Upper lobe of left lung (tissue), 6 donors: ENCODE measurements around the gene MTRR. TPM values are rescaled to one million over a fixed set of nuclear protein-coding genes. Genes with fewer than 3 reads are reported as not detected.

Experiments
- ATAC-seq, 2 donors: fragments of 200-7000 bp; cut with Tn5 transposase; one replicate each; pipeline ENCODE4 v1.9.1; 2022; ENCODE audit warnings: mild to moderate bottlenecking in 2 of 2, moderate library complexity in 2 of 2; ENCODE audit not compliant: low FRiP score in 2 of 2
- DNase-seq, 2 donors: peaks; one replicate each; pipeline ENCODE4 v3.0.0-alpha.2; 2019 to 2020
- H3K27ac ChIP-seq, 4 donors: fragments of 200-600 bp; sonication (generic); one replicate each; pipeline ENCODE4 v1.5.1; 2016 to 2019
- H3K27me3 ChIP-seq, 4 donors: fragments of 200-600 bp; sonication (generic); one replicate each; pipeline ENCODE4 v1.5.1; 2017 to 2019
- H3K36me3 ChIP-seq, 4 donors: fragments of 200-600 bp; sonication (generic); one replicate each; pipeline ENCODE4 v1.5.1; 2016 to 2019
- H3K4me1 ChIP-seq, 4 donors: fragments of 200-600 bp; sonication (generic); one replicate each; pipeline ENCODE4 v1.5.1; 2018 to 2019
- H3K4me3 ChIP-seq, 4 donors: fragments of 200-600 bp; sonication (generic); one replicate each; pipeline ENCODE4 v1.5.1; 2017 to 2019; ENCODE audit warnings: mild to moderate bottlenecking in 2 of 4, moderate library complexity in 1 of 4
- H3K9me3 ChIP-seq, 4 donors: fragments of 200-600 bp; sonication (generic); one replicate each; pipeline ENCODE4 v1.5.1; 2018 to 2019
- EP300 ChIP-seq, 4 donors: sonication (generic); formaldehyde crosslinking; IDR thresholded peaks; one replicate each; pipeline ENCODE4 v1.5.1; 2017; ENCODE audit warnings: antibody characterized with exemption in 4 of 4, control low read depth in 2 of 4
- POLR2A ChIP-seq, 4 donors: fragments of 450-650 bp; IDR thresholded peaks; one replicate each; pipeline ENCODE4 v1.5.1; 2016 to 2017; ENCODE audit warnings: antibody characterized with exemption in 4 of 4, mild to moderate bottlenecking in 2 of 4
- POLR2AphosphoS5 ChIP-seq, 2 donors: sonication (generic); formaldehyde crosslinking; IDR thresholded peaks; one replicate each; pipeline ENCODE4 v1.5.1; 2017; ENCODE audit warnings: antibody characterized with exemption in 2 of 2
- WGBS, 2 donors: methylation state at CpG; one replicate each; pipeline ENCODE4 v1.1.5; 2017 to 2018; 5-methylcytosine and 5-hydroxymethylcytosine counted together
- total RNA-seq, 6 donors: library from RNA; depleted of rRNA in 4 of 6; stranded (reverse); fragments of >200 nt in 4 of 6; gene quantifications; one replicate each; pipeline versions ENCODE4 v1.1.0 to v1.2.1, GENCODE V29; 2016 to 2021
- TF ChIP-seq, protein P1 (sequence below), 6 experiments: fragments of 450-650 bp in 4 of 6; fragments of 200-600 bp in 2 of 6; sonication (generic) in 2 of 6; IDR thresholded peaks; one replicate each; pipeline ENCODE4 v1.5.1; 2016 to 2019; ENCODE audit warnings: antibody characterized with exemption in 6 of 6
- donor health status: DM: no; HTN: no; CAD: no; lungs with moderate emphysema.
- donor health status: DM: no; HTN: yes; CAD: no; lungs with severe emphysema.

The MTRR gene
- total RNA-seq, 6 donors from 2014 or later: 91.1 to 157 (median 105) TPM

DNA sequence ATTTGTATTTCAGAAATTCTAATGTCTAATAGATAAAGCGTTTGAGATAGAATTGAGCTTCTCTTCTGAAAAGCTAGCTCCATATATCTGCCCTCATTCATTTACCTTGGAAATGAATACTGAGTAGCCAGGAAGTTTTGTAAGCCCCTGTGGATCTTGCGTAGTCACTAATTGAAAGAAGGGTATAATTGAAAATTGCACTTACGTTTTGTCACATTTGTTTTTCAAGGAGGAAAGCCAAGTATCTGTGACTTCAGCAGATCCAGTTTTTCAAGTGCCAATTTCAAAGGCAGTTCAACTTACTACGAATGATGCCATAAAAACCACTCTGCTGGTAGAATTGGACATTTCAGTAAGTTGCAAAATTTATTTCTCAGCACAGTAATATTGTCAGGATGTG is 14.0 kb downstream of the MTRR start:
- Histone ChIP-seq H3K4me1 (peaks cover 18 to 60% (median 24%) of the 10 kb centered on the region in 4 donors), H3K4me3 (no peak overlapping the region), H3K36me3 (peaks cover 5 to 81% (median 34%) of the 10 kb centered on the region in 4 donors), H3K9me3 (no peaks in the 10 kb centered on the region), H3K27me3 (no peaks in the 10 kb centered on the region), H3K27ac (peak overlapping the region in 3 of 4 donors; percentile 51 to 80 (median 69))
- no peak for ATAC-seq
- WGBS, 2 donors: 49 to 67% methylated on average over 4 of the region's 4 CpGs
- TF ChIP-seq EP300 (IDR thresholded peaks at IDR 0.05) (peak in 1 of 4 donors; percentile 66), POLR2AphosphoS5 (IDR thresholded peaks at IDR 0.05) (no peak), POLR2A (IDR thresholded peaks at IDR 0.05) (peak in 1 of 4 donors; percentile 12)
- TF ChIP-seq, protein P1, sequence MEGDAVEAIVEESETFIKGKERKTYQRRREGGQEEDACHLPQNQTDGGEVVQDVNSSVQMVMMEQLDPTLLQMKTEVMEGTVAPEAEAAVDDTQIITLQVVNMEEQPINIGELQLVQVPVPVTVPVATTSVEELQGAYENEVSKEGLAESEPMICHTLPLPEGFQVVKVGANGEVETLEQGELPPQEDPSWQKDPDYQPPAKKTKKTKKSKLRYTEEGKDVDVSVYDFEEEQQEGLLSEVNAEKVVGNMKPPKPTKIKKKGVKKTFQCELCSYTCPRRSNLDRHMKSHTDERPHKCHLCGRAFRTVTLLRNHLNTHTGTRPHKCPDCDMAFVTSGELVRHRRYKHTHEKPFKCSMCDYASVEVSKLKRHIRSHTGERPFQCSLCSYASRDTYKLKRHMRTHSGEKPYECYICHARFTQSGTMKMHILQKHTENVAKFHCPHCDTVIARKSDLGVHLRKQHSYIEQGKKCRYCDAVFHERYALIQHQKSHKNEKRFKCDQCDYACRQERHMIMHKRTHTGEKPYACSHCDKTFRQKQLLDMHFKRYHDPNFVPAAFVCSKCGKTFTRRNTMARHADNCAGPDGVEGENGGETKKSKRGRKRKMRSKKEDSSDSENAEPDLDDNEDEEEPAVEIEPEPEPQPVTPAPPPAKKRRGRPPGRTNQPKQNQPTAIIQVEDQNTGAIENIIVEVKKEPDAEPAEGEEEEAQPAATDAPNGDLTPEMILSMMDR (IDR thresholded peaks at IDR 0.05): peak in 2 of 6 experiments; percentile 7 to 10
- no peak for DNase-seq

DNA sequence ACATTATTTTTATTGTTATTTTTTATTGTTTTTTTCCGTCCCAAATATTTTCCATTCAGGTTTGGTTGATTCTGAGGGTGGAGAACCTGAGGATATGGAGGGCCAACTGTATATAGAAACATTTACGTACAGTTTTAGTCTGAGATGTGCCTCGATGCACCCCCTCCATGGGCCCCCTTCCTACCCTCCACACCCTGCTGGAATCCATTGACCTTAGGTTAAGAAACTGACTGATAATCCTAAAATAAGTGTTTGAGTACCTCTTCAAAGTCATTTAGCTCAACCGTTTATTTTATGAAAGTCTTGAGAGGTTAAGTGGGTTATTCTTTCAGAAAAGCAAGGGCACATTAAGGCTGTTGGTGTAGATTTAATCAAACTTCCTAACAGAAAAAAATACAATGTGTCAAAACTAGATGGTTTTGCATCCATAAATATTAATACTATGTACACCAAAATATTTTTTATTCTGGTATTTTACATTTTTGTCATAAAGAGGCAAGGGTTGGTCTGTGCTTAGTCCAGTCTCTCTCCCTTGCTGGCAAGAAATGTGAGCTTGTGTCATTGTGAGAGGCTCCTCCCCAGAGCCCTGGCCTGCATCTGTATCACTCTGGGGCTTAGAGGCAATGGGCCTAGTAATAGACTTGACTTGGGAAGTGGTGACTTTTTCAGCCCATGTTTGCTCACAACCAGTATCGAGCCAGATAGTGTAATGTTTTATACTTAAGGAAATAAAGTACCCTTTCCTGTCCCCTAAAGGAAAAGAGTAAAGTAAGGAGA is 15.7 kb downstream of the MTRR start:
- Histone ChIP-seq H3K9me3 (no peaks in the 10 kb centered on the region), H3K36me3 (peaks cover 10 to 81% (median 38%) of the 10 kb centered on the region in 4 donors), H3K27ac (peak overlapping the region in 2 of 4 donors; percentile 69 to 80), H3K4me1 (peaks cover 4 to 45% (median 18%) of the 10 kb centered on the region in 4 donors), H3K4me3 (no peak overlapping the region), H3K27me3 (no peaks in the 10 kb centered on the region)
- 59 to 63% methylated on average over 5 of the region's 5 CpGs for WGBS, 2 donors
- DNase-seq (peak in 1 of 2 donors; percentile 68), ATAC-seq (peak; percentile 62 to 67)
- TF ChIP-seq POLR2A (IDR thresholded peaks at IDR 0.05) (peak in 1 of 4 donors; percentile 18), EP300 (IDR thresholded peaks at IDR 0.05) (peak in 1 of 4 donors; percentile 42), POLR2AphosphoS5 (IDR thresholded peaks at IDR 0.05) (no peak)
- TF ChIP-seq, protein P1 (IDR thresholded peaks at IDR 0.05): no peak

DNA sequence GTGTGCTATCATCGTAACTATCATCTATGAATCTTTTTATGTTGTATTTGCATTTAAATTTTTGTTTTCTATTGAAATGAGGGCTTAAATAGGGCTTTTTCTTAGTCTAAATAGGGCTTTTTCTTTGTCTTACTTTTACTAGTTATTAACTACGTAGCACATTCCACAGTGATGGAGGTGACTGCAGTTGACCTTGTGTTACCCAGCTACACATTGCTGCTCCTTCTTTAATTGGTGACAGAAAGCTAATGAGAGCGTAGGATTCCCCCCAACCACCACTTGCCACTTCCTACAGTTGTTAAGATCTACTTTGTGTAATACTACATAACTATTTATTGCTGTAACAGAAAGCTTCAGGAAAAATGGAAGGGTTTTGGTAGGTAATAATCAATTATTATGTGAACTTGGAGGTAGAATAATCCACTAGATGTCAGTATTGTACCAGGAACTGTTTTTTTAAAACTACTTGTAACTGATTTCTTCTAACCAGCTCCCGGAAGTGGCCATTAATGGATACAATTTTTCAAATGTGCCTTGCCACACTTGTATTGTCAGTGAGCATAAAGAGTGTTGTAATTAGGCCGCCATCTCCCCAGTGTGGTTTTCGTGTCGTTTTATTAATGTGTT is 18.0 kb downstream of the MTRR start:
- Histone ChIP-seq H3K4me3 (no peak overlapping the region), H3K27me3 (no peaks in the 10 kb centered on the region), H3K27ac (no peak overlapping the region), H3K4me1 (peaks cover 0 to 31% (median 14%) of the 10 kb centered on the region in 4 donors), H3K9me3 (no peaks in the 10 kb centered on the region), H3K36me3 (peaks cover 12 to 76% (median 37%) of the 10 kb centered on the region in 4 donors)
- no peak for TF ChIP-seq EP300 (IDR thresholded peaks at IDR 0.05)
- TF ChIP-seq, protein P1 (IDR thresholded peaks at IDR 0.05): peak in 4 of 6 experiments; percentile 22 to 60 (median 45)
- ATAC-seq (peak in 1 of 2 donors; percentile 34), DNase-seq (no peak)
- WGBS, 2 donors: 64 to 66% methylated on average over 7 of the region's 7 CpGs

DNA sequence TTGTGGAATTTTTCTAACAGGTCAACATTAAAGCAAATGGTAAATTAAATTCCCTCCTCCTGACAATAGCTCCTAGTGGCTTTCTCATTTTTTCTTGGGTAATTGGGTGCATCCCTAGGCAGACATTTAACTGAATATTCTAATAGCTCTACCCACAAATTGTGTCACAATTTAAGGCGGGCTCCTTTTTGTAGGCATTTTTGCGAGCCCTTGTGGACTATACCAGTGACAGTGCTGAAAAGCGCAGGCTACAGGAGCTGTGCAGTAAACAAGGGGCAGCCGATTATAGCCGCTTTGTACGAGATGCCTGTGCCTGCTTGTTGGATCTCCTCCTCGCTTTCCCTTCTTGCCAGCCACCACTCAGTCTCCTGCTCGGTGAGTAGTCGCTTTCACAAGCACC is 20.0 kb downstream of the MTRR start:
- Histone ChIP-seq H3K4me3 (no peak overlapping the region), H3K4me1 (peaks cover 0 to 22% (median 7%) of the 10 kb centered on the region in 4 donors), H3K9me3 (no peaks in the 10 kb centered on the region), H3K27me3 (no peaks in the 10 kb centered on the region), H3K27ac (no peak overlapping the region), H3K36me3 (peaks cover 26 to 82% (median 45%) of the 10 kb centered on the region in 4 donors)
- no peak for TF ChIP-seq EP300 (IDR thresholded peaks at IDR 0.05)
- no peak for TF ChIP-seq POLR2A (IDR thresholded peaks at IDR 0.05)
- TF ChIP-seq, protein P1 (IDR thresholded peaks at IDR 0.05): no peak
- no peak for TF ChIP-seq POLR2AphosphoS5 (IDR thresholded peaks at IDR 0.05)
- 89 to 94% methylated on average over 9 of the region's 9 CpGs for WGBS, 2 donors
- DNase-seq: no peak
- no peak for ATAC-seq
